HG03045 (cell line): Measurements from ENCODE around the gene LRRC53.

Experiments
- ATAC-seq: cut with Tn5 transposase; IDR thresholded peaks from one replicate; pipeline ENCODE4 v1.9.1; 2021; ENCODE audit warnings: mild to moderate bottlenecking, moderate library complexity; ENCODE audit not compliant: unreplicated experiment

Gene LRRC53, protein sequence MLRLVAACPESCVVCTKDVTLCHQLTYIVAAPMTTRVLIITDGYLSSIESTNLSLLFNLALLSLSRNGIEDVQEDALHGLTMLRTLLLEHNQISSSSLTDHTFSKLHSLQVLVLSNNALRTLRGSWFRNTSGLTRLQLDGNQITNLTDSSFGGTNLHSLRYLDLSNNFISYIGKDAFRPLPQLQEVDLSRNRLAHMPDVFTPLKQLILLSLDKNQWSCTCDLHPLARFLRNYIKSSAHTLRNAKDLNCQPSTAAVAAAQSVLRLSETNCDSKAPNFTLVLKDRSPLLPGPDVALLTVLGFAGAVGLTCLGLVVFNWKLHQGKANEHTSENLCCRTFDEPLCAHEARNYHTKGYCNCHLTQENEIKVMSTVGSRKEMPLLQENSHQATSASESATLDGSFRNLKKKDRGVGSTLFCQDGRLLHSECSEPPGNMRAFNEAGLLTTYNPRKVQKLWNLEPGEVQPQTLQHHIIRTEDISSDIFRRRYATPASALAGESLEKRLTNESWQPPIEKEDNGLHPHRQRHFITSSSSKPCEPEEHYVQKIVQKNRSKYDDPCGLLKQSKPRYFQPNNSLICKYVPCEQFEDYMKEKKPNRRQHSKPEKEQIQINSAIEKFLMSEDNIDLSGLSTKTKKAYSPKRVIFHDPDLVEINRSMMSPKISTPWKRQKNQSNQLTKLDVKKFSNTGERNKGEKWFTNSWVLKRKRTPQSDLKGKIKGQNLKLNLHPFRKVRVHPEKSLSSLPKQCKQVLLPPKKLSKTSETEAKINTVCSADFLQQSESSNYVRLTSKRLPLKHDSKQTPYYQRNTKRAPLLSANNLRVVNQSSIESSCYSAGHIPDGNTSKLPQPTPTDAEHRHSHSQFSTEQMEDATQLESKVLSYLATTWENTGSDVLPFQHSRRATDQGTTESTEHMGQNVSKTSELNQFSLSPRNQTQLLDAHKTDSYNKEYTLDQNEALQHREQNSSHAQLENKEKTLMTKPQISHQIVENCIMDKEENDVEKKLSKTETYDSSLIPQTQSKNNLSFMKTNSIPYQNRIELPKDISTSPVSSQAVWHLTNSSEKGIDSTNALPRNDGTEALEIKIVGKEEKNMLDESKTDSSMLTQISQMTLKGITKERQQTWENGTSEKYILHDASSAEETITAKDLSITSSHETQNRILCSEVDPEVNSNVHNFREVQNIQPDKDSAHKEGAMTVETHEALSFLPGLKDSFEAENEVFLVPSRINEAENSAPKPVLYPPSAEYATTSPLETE

DNA sequence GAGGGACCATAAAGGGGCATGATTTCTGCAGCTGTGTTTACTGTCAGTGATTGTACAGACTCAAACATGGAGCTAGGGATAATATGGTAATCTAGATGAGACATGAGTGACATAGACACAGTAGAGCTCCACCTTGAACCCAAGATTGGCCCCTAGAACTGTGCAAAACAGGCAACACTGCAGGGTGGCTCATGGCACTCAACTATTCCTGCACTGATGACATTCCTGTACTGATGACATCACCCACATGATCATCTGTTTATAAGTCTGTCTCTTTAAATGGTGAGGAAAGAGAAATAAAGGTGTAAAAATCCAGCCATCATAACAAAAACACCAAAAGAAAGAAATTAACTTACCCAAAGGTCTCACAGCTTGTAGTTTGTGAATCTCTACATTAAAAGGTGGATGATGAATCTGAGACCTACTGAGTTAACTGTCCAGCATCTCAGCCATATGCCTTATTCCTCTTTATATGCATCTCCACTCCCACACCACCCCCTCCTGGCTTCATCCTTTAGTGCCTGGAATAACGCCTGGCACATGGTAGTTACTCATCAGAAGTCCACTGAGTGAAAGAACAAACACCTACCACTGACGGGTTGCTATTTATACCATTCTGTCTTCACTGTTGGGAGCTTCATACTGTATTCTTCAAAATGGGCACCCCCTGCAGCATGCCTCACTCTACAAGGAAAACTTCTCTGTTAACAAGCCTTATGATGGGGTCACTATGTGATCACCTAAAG is at the start of gene LRRC53:
Gene LRRC53 (minus strand): TSS at position 442 of the 746 bp plus-strand sequence. CDS start 29,262 bp downstream, outside the sequence.
- ATAC-seq: no peak

DNA sequence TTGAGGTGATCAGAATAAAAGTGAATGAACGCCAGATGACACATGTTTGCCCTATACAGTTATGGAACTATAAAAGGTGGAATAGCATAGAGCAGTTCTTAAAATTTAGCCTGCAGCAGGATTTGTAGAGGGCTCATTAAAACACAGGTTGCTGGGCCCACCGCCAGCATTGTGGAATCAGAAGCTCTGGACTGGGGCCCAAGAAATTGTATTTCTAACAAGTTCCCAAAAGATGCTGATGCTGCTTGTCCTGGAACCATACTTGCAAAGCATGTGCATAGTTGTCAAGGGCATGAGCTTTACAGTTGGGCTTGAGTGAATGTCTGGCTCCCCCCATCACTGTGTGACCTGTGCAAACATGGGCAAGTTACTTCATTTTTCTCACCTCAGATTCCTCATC is 37.5 kb upstream of the LRRC53 start:
- no peak for ATAC-seq

DNA sequence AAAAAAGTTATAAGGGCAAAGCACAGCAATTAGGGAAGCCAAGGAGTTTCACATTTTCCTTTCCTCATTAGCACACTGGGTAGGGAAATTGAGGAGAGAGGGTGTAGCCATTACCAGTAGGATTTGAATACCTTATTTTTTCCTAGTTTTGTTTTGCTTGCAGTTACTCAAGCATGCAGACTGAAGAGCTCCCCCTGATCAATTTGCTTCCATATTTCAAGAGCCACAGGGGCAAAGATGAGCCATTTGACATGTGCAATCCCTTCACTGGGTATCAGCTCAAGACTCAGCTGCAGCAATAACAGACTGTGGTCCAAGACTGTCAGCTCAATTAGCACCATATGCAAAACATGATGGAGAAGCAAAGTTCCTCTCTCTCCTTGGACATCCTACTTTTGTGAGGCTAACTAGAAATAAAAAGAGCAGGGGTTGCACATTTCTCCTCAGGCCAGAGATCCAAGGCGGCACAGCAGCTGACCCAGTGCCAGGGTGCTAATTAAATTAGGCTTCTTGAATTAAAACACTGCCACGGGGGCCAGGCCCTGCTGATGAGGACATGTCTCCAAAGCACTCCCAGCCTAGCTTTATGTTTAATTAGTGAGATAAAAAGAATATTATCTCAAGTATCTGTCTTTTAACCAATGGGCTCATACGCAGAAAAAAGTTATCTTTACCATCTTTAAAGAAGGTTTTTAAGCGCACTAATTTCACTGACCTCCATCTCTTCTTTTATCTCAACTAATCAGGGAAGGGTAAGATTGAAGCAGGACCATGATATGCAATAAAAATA is 36.7 kb upstream of the LRRC53 start:
- no peak for ATAC-seq

DNA sequence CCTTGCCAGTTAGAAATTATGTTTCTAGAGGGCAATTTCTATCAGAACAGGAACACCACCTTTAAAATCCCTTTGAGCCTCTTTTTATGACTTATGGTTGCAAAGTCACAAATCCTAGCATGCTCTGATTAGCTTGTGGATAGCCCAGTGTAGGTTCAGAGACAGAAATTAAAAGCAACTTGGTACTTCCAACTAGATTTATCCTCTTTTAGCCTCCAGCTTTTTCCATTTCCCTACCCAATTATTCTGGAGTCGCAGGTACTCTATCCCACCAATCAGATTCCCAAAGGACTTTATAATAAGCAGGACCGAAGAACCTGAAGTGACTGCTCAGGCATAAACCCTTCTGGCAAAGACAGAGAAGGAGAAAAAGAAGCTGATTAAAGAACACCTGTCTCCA is 33.4 kb upstream of the LRRC53 start:
- ATAC-seq: no peak

DNA sequence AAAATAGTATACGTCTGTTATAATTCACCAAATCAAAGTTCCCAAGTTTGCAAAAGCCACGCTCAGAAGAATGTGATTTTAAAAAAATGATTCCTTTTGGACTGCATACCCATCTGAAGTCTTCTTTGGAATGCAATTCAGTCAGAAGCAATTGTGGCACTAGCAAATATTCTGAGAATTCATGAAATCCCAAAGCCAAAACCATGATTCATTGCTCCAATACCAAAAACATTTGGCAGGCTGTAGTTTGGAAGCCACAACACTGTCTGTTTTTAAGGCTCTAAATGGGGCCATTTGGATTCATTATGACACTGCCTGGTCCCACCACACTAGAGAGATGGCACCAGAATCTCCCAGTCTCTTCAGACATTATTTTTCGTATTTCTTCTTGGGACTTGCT is 21.8 kb upstream of the LRRC53 start:
- ATAC-seq: no peak

DNA sequence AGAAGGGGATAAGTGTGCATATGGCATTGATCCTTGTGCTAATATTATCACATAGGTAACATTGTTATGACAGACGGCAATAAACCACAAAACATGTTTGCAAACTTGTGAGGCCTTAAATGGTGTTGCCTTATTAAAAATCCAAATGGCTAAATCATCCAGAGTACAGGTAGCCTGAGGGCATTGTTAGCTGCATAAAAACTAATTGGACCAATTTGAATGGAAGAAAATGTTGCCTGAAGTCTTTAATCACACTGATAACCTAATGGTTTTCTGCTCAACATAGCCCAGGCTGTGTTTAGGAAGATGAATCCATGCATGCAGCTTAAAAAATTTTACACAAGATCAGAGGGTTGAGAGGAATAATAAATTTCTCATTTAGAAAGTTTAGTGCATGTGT is 19.4 kb upstream of the LRRC53 start:
- ATAC-seq: no peak

DNA sequence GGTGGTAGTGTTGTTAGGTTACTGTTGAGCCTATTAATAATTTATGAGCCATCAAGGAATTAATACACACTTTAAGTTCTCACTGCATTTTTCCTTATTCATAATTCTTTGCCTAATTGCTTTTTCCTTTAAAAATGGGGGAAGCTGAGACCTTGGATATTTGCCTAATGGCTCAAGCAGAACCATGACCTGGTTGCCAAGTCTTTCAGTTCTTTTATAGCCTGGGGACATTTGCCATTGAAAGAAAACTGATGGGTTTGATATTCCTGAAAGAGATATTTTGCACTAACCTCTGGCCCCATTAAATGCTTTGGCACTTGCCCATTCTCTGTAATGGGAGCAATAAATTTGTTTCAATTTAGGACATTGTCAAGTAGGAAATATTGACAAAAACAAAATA is 18.5 kb upstream of the LRRC53 start:
- no peak for ATAC-seq

DNA sequence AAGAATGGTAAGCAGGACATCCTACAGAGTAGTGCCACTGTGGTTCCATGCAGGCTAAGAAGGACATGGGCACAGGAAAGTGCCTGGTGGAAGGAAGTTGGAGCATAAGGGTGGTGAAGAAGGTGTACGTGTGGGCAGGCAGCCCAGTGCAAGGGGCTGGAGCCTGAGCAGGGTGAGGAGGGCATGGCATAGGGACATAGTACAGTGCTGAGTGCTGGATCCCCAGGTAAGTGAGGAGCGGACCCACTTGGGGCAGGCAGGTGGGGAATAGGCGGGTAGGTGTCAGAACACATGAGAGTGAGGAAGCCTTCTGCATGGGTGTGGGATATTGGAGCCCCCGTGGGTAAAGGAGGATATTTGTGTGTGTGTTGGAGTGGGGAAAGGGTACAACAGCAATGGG is 15.7 kb upstream of the LRRC53 start:
- ATAC-seq: no peak

DNA sequence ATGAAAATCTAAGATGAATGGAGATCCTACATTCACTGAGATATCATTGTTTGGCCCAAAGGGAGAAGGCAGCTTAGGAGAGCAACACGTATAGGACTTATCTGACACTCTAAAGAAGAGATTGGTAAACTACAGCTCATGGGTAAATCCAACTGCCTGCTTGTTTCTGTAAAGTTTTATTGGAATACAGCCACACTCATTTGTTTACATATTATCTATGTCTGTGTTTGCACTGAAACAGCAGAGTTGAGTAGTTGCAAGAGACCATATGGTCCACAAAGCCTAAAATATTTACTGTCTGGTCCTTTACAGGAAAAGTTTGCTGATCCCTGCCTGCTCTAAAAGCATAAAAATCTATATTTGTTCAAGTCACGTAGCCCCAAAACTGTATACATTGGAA is 14.3 kb upstream of the LRRC53 start:
- ATAC-seq: no peak

DNA sequence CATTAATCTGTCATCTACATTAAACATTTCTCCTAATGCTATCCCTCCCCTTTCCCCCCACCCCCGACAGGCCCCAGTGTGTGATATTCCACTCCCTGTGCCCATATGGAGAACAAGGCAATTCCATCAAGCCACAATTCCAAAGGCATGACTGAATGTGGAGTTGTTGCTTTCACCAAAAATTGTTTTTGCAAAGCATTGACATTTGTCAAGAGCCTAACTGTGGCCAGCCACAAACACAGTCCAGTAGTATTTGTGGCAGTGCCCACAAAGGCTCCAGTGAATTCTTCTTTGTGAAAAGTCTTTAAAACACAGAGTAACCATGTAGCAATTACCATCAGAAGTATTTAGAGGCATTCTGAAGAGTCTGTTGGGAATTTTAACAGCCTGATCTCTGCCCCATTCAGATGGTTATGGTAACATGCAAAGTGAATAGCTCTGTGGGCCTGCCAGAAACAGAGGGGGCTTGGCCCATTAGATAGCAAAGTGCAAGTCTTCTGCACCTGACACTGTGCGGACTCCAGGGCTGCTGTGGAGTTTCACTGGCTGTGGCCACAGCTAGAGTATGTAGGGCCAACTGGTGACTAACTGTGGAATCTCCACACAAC is 11.6 kb upstream of the LRRC53 start:
- no peak for ATAC-seq

DNA sequence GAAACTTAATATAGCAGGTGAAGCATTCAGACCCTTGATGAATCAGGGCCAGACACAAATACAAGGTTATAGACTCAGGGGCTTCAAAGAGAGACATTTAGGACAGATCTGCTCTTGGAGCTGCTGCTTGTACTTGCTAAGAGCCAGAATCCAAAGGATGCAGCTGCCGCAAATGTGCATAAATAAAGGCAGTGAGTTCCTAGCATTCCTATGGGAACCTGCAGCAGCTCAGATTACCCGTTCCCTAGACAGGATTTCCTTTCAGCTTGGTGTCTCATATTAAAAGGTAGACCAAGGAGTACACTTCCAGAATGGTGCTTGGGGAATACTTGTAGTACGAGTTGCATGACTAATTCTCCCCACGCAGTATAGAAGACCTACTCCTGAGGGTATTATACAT is 9.7 kb upstream of the LRRC53 start:
- no peak for ATAC-seq

DNA sequence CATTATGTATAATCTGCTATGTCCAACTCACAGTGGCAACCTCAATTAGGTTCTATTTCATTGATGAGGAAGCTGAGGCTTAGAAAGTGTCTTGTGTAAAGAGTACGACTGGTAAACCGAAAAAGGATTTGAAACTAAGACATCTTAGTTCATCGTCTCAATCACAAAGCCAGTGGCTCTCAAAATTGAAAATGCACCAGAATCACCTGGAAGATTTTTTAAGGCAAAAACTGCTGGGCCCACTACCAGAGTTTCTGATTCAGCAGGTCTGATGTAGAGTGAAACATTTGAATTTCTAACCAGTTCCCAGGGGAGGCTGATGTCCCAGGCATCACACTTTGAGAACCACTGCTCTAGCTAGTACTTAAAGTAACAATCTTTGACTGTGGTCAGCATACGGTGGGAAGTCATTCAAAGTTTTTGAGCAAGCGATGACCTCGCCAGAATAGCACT is 5.2 kb upstream of the LRRC53 start:
- no peak for ATAC-seq

DNA sequence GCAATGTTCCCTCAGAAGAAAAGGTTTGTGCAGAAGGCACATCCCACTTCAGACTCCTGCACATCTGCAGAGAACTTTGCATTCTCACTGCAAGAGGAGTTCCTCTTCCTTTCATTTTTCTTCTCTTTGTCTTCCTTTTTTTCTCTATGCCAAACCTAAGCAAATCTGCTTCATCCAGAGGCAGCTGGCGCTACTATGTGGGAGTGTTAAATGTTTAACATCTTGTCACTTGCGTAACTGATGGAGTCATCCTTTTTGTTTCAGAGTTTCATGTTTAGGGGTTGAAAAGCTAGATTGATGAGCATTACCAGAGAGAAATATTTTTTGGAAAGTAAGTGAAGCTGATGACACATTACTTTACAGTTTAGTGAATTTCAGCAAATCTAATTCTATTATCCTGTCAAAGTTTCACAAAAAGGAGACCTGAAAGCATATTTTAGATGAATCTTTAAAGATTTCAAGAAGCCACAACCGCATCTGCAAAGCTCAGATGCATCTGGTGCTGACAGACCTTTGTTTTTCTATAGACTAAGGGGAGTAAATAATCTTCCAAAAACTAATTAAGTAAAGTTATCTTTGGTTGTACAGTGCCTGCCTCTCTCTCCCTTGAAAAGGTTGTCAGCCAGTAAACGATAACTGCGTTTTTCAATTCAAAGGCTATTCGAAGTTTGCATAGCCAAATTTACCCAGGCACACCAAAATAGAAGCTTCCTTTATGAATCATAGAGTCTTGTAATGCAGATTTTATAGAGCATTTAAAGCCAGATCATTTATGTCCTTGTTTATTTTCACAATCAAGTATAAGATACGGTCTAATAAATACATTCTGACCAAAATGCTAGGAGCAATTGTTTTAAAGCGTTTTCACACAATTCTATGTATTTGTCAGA is 1.2 kb upstream of the LRRC53 start:
- no peak for ATAC-seq

DNA sequence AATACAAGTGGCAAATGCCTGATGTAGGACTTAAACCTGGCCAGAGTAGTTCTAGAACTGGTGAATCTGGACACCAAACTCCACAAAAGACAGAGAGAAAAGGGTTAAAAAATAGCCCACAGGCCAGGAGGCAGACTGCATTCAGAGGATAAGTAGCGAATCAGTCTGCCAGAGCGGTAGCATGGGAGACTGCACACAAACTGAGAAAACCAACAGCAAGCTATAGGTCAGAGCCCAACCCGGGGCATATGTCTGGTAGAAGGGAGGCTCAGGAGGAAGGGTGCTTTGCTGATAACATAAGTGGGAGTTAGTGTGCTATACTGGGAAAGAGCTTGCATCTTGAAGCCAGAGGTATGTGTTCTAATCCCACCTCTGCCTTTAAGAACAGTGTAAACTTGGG is 4.0 kb downstream of the LRRC53 start:
- no peak for ATAC-seq

DNA sequence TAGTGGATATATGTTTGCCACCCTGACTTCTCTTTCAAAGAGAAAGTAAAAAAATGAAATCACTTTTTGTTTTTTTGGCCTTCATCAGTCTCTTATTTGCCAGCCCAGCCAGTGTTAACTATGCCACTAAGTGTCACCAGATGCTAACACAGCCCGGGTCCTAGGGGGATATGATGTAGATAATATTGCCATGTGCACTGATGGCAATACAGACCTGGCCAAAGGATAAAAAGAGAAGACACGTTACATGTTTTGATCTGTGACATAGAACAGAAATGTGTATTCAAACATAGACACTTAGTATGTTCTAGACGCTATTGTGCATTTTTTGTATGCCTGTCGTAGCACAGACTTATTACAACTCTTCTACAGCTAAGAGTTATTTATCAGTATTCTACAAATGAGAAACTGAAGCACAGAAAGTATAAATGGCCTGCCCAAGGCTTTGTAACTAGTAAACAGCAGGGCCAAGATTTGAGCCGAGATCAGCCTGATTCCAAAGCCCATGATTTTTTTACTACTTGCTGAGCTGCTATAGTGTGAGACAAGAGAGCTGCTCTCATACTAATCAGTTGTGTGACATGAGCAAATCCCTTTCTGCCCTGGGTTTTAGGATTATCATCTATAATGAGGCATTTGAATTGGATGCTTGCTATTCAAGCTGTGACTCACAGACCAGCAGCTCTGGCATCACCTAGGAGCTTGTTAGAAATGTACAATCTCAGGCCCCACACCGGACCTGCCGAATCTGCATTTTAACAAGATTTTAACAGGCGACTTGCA is 6.3 kb downstream of the LRRC53 start:
- no peak for ATAC-seq

DNA sequence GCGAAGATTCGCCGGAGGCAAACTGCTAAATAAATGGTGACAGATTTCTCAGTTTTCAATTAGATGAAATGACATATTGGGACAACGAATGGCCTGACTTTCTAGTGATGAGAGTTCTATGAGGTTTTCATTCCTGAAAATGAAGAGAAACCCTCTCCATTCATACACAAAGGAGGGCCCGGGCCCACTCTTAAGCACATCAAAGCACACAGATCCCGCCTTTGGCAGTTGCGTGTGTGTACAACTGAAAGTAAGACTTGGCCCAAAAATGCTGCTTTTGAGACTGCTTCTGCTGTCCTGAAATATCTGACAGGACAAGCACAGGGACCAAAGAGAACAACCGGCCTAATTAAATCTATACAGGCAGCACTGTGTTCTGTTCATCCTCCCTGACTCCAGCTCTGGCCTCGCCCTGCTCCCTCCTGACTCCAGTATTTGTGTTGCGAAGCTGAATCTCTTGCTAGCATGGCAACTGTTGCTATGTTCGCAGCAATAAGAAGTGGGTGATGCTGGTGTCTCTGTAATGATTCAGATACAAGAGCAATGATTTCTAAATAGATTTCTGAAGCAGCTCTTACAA is 7.4 kb downstream of the LRRC53 start:
- ATAC-seq: no peak
